Panc1 (cell line): ENCODE measurements around the gene APOBEC3F. TPM values are rescaled to one million over a fixed set of nuclear protein-coding genes. Genes with fewer than 3 reads are reported as not detected.
"Not testable (repeated sequence)": the region's sequence is repeated elsewhere in the genome, so short reads cannot be mapped to it uniquely, and the experiment has no call there.

Experiments
- ATAC-seq: fragments of 200-7000 bp; cut with Tn5 transposase; 2 replicates; pipeline ENCODE4 v1.9.1; 2020; ENCODE audit warnings: mild to moderate bottlenecking, moderate library complexity
- BruUV-seq: library from RNA; stranded (reverse); fragments of 400-500 nt; replicated peaks from 2 replicates; lab custom pipeline; 2021; lab: Mats Ljungman, UMichigan
- CTCF ChIA-PET: fragments of 300-600 bp; sonication (Branson Sonifier 250); formaldehyde crosslinking; loops from one replicate; lab custom pipeline; 2022; ENCODE audit warnings: antibody characterized with exemption; lab: Charles Lee
- POLR2A ChIA-PET: fragments of 300-600 bp; sonication (Branson Sonifier 250); formaldehyde crosslinking; loops from one replicate; lab custom pipeline; 2022; ENCODE audit warnings: antibody characterized with exemption; lab: Charles Lee
- DNase-seq: peaks from one replicate; pipeline ENCODE4 v3.0.0-alpha.2; 2010; ENCODE audit warnings: low read depth, low spot score
- H3K27ac ChIP-seq: 2 replicates; pipeline ENCODE4 v1.5.1; 2011; ENCODE audit warnings: mild to moderate bottlenecking, low read length, inconsistent platforms
- H3K27me3 ChIP-seq: fragments of 200-500 bp; sonication (Bioruptor generic); 2 replicates; pipeline ENCODE4 v1.6.0; 2014; ENCODE audit warnings: low read length, inconsistent platforms; ENCODE audit not compliant: control insufficient read depth, insufficient read depth
- H3K36me3 ChIP-seq: fragments of 200-500 bp; sonication (Bioruptor generic); 2 replicates; pipeline ENCODE4 v1.5.1; 2014; ENCODE audit warnings: inconsistent platforms, mild to moderate bottlenecking, low read length, moderate library complexity; ENCODE audit not compliant: control insufficient read depth, insufficient read depth
- H3K4me1 ChIP-seq: 2 replicates; pipeline ENCODE4 v1.5.1; 2011; ENCODE audit warnings: inconsistent platforms, mild to moderate bottlenecking, low read length, moderate library complexity; ENCODE audit not compliant: control insufficient read depth, insufficient read depth
- H3K4me3 ChIP-seq, 2 experiments: 2 replicates each; pipeline ENCODE4 v1.5.1; 2011 to 2012; ENCODE audit warnings: low read depth in 2 of 2, low read length in 2 of 2, mild to moderate bottlenecking in 2 of 2, inconsistent platforms in 1 of 2, moderate library complexity in 1 of 2
- H3K9me3 ChIP-seq: fragments of 200-500 bp; sonication (Bioruptor generic); 2 replicates; pipeline ENCODE4 v1.5.1; 2014; ENCODE audit warnings: low read depth, mild to moderate bottlenecking, inconsistent platforms, low read length, moderate library complexity; ENCODE audit not compliant: control insufficient read depth, insufficient read depth
- POLR2AphosphoS5 ChIP-seq: IDR thresholded peaks from 2 replicates; pipeline ENCODE4 v1.6.1; 2012; ENCODE audit warnings: mild to moderate bottlenecking, low read depth, low read length, moderate library complexity
- REST ChIP-seq, 2 experiments: IDR thresholded peaks; 2 replicates each; pipeline ENCODE4 v1.6.1; 2011 to 2012; ENCODE audit warnings: low read depth in 2 of 2, control low read depth in 1 of 2, low read length in 1 of 2, mild to moderate bottlenecking in 1 of 2, moderate library complexity in 1 of 2; ENCODE audit not compliant: insufficient read depth in 1 of 2
- SIN3A ChIP-seq: IDR thresholded peaks from 2 replicates; pipeline ENCODE4 v1.6.1; 2012; ENCODE audit warnings: low read depth, mild to moderate bottlenecking, low read length, moderate library complexity, borderline replicate concordance; ENCODE audit not compliant: insufficient read depth
- TCF7L2 ChIP-seq: IDR thresholded peaks from 2 replicates; pipeline ENCODE4 v1.6.1; 2011; ENCODE audit warnings: mild to moderate bottlenecking, low read depth, low read length, inconsistent platforms
- in situ Hi-C: cut with HindIII; loops from 2 replicates; pipeline ENCODE4 v1.10.0; 2016; ENCODE audit warnings: low sequenced_read_pairs, low pct_unique_long_range_greater_than_20kb
- intact Hi-C: fragments of 100-400 bp; cut with micrococcal nuclease; formaldehyde crosslinking; loops from one replicate; pipeline ENCODE4 v1.10.0; 2022; ENCODE audit not compliant: unreplicated experiment
- total RNA-seq: library from RNA; stranded (reverse); gene quantifications from one replicate; pipeline ENCODE4 v1.2.1, GENCODE V29; 2021; ENCODE audit not compliant: unreplicated experiment
- TF ChIP-seq, protein P1 (sequence below): fragments of 450-650 bp; IDR thresholded peaks from 2 replicates; pipeline ENCODE4 v1.5.1; 2017; ENCODE audit warnings: mild to moderate bottlenecking

The APOBEC3F gene
- total RNA-seq, 1 experiment from 2014 or later = 7.7 TPM

- H3K4me3 ChIP-seq = no peak overlapping the region
- no TSS peak for BruUV-seq
- no peaks in the 10 kb centered on the region; the same call in 1 of the 2 replicates for H3K4me1 ChIP-seq
- CTCF ChIA-PET = no interaction called here
- no peaks in the 10 kb centered on the region for H3K9me3 ChIP-seq
- no peak overlapping the region for H3K27ac ChIP-seq
- TF ChIP-seq SIN3A (no peak), TCF7L2 (no peak), REST (IDR thresholded peaks at IDR 0.05; ENCODE audit: insufficient read depth in 1 of 2, low read depth in 2 of 2, low read length in 1 of 2) (no peak), POLR2AphosphoS5 (no peak)
- TF ChIP-seq, protein P1, sequence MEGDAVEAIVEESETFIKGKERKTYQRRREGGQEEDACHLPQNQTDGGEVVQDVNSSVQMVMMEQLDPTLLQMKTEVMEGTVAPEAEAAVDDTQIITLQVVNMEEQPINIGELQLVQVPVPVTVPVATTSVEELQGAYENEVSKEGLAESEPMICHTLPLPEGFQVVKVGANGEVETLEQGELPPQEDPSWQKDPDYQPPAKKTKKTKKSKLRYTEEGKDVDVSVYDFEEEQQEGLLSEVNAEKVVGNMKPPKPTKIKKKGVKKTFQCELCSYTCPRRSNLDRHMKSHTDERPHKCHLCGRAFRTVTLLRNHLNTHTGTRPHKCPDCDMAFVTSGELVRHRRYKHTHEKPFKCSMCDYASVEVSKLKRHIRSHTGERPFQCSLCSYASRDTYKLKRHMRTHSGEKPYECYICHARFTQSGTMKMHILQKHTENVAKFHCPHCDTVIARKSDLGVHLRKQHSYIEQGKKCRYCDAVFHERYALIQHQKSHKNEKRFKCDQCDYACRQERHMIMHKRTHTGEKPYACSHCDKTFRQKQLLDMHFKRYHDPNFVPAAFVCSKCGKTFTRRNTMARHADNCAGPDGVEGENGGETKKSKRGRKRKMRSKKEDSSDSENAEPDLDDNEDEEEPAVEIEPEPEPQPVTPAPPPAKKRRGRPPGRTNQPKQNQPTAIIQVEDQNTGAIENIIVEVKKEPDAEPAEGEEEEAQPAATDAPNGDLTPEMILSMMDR = no peak
- DNase-seq = no peak
- no peaks in the 10 kb centered on the region for H3K27me3 ChIP-seq
- no peaks in the 10 kb centered on the region for H3K36me3 ChIP-seq
- no peak for ATAC-seq
- intact Hi-C loops (no loop called here), in situ Hi-C loops (no loop called here)
- POLR2A ChIA-PET = no interaction called here
Observed at GRCh38 chr22:39078329-39078728, 37.7 kb downstream of the APOBEC3F start.

DNA sequence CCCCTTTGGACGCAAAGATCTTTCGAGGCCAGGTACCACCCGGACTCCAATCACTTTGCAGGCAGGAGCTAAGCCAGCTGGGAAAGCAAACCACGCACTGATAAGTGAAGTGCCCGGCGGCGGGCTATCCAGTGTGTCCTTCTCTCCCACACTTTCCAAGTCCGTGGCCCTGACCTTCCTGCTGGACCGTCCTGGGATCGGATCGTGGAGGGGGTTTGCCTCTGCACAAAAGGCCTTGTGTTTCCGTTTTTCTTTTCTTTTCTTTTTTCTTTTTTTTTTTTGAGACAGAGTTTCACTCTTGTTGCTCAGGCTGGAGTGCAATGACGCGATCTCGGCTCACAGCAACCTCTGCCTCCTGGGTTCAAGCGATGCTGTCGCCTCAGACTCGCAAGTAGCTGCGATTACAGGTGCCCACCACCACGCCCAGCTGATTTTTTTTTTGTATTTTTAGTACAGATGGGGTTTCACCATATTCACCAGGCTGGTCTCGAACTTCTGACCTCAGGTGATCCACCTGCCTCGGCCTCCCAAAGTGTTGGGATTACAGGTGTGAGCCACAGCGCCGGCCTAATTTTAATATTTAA, 38.5 kb downstream of the APOBEC3F start:
- H3K4me3 ChIP-seq, BruUV-seq, ATAC-seq, CTCF ChIA-PET, H3K36me3 ChIP-seq, intact Hi-C loops, H3K27ac ChIP-seq, H3K27me3 ChIP-seq, H3K9me3 ChIP-seq, H3K4me1 ChIP-seq, DNase-seq, POLR2A ChIA-PET, in situ Hi-C loops: not testable (repeated sequence)

DNA sequence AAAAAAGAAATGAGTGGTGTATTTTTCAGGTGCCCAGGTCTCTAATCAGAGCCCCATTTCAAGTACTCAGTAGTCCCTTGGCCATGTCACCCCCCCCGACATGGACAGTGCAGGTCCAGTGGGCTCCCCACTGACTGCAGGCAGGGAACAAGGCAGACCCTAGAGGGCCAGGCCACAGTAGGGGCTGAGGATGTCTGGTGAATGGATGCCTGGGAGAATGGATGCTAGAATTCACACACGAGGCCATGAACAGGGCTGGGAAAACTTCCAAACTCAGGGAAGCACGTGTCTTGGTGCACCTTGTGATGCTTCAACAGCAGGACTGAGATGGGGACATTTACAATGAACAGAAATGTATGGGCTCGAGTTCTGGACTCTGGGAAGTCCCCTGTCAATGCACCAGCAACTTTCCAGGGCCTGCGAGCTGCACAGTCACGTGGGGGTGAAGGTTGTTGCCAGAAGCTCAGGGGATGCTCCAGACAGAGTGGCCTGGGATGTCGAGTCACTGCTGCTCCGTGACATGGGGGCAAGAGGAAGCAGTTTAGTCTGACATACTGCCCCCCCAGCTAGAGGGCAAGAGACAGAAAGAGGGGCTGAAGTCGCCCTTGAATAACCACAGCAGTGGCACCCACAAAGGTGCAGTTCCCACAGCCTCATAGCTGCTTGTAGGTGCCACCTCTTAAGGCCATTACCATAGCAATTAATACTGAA, 39.5 kb downstream of the APOBEC3F start:
- POLR2A ChIA-PET = no interaction called here
- no peaks in the 10 kb centered on the region; the same call in 1 of the 2 replicates for H3K4me1 ChIP-seq
- BruUV-seq = no TSS peak
- ATAC-seq (no peak), DNase-seq (no peak)
- no peaks in the 10 kb centered on the region for H3K27me3 ChIP-seq
- CTCF ChIA-PET = no interaction called here
- TF ChIP-seq SIN3A (no peak), TCF7L2 (no peak), REST (IDR thresholded peaks at IDR 0.05; ENCODE audit: insufficient read depth in 1 of 2, low read depth in 2 of 2, low read length in 1 of 2) (no peak), POLR2AphosphoS5 (no peak)
- TF ChIP-seq, protein P1 = no peak
- H3K9me3 ChIP-seq = no peaks in the 10 kb centered on the region
- H3K36me3 ChIP-seq = no peaks in the 10 kb centered on the region
- no peak overlapping the region for H3K27ac ChIP-seq
- intact Hi-C loops (no loop called here), in situ Hi-C loops (no loop called here)
- H3K4me3 ChIP-seq = no peak overlapping the region
